OCI-LY7 (cell line): ENCODE measurements around the gene XPO4. TPM values are rescaled to one million over a fixed set of nuclear protein-coding genes. Genes with fewer than 3 reads are reported as not detected.
"Not testable (repeated sequence)": the region's sequence is repeated elsewhere in the genome, so short reads cannot be mapped to it uniquely, and the experiment has no call there.

Experiments
- BruUV-seq: library from RNA; stranded (reverse); fragments of 400-500 nt; replicated peaks from 2 replicates; lab custom pipeline; 2021; lab: Mats Ljungman, UMichigan
- CTCF ChIA-PET: fragments of 300-600 bp; sonication (Branson Sonifier 250); formaldehyde crosslinking; loops from one replicate; lab custom pipeline; 2022; ENCODE audit warnings: antibody characterized with exemption; ENCODE audit not compliant: unreplicated experiment; lab: Charles Lee
- POLR2A ChIA-PET: fragments of 300-600 bp; sonication (Branson Sonifier 250); formaldehyde crosslinking; loops from one replicate; lab custom pipeline; 2022; ENCODE audit warnings: antibody characterized with exemption; lab: Charles Lee
- DNase-seq: peaks from one replicate; pipeline ENCODE4 v3.0.0-alpha.2; 2015; ENCODE audit warnings: low spot score
- H2AFZ ChIP-seq: fragments of 200-600 bp; sonication (generic), shearing (Covaris generic); 2 replicates; pipeline ENCODE4 v1.6.1; 2014; ENCODE audit warnings: mild to moderate bottlenecking, antibody characterized with exemption, low read length, moderate library complexity
- H3K27ac ChIP-seq: fragments of 200-600 bp; sonication (generic); 2 replicates; pipeline ENCODE4 v1.5.1; 2014; ENCODE audit warnings: mixed run types, low read depth, mild to moderate bottlenecking, moderate library complexity, low read length, inconsistent platforms; ENCODE audit not compliant: poor library complexity, severe bottlenecking
- H3K36me3 ChIP-seq: fragments of 200-600 bp; sonication (generic); 2 replicates; pipeline ENCODE4 v1.6.1; 2014; ENCODE audit warnings: mild to moderate bottlenecking, antibody characterized with exemption, low read length, moderate library complexity, mixed read lengths; ENCODE audit not compliant: insufficient read depth
- H3K4me1 ChIP-seq: fragments of 200-600 bp; sonication (generic); 2 replicates; pipeline ENCODE4 v1.5.1; 2014; ENCODE audit warnings: mild to moderate bottlenecking, low read length; ENCODE audit not compliant: insufficient read depth, poor library complexity, severe bottlenecking
- H3K4me2 ChIP-seq: fragments of 200-600 bp; sonication (generic); 2 replicates; pipeline ENCODE4 v1.6.1; 2014; ENCODE audit warnings: mild to moderate bottlenecking, low read length
- H3K4me3 ChIP-seq: fragments of 200-600 bp; sonication (generic); 2 replicates; pipeline ENCODE4 v1.5.1; 2014; ENCODE audit warnings: mild to moderate bottlenecking, low read depth, low read length; ENCODE audit not compliant: poor library complexity, severe bottlenecking
- H3K79me2 ChIP-seq: fragments of 200-600 bp; sonication (generic); 2 replicates; pipeline ENCODE4 v1.6.1; 2016; ENCODE audit warnings: low read depth, mild to moderate bottlenecking, low read length, moderate library complexity, mixed read lengths; ENCODE audit not compliant: insufficient read depth
- H3K9me2 ChIP-seq: fragments of 200-600 bp; sonication (generic); 2 replicates; pipeline ENCODE4 v1.6.1; 2016; ENCODE audit warnings: mild to moderate bottlenecking, low read length, mixed read lengths; ENCODE audit not compliant: insufficient read depth
- H3K9me3 ChIP-seq: fragments of 200-600 bp; sonication (generic); 2 replicates; pipeline ENCODE4 v1.6.1; 2014; ENCODE audit warnings: mild to moderate bottlenecking, mixed run types, low read length, mixed read lengths
- H4K20me1 ChIP-seq: fragments of 200-600 bp; sonication (generic); 2 replicates; pipeline ENCODE4 v1.6.1; 2014; ENCODE audit warnings: mild to moderate bottlenecking, antibody characterized with exemption, low read length, moderate library complexity, mixed read lengths; ENCODE audit not compliant: insufficient read depth
- EZH2phosphoT487 ChIP-seq: fragments of 200-600 bp; sonication (generic); IDR thresholded peaks from 2 replicates; pipeline ENCODE4 v1.6.1; 2018; ENCODE audit warnings: low read depth, borderline replicate concordance, mild to moderate bottlenecking, mixed run types, antibody characterized with exemption, low read length, moderate library complexity, mixed read lengths
- intact Hi-C: fragments of 100-400 bp; cut with micrococcal nuclease; formaldehyde crosslinking; loops from one replicate; pipeline ENCODE4 v1.10.0; 2022; ENCODE audit not compliant: unreplicated experiment
- total RNA-seq, 2 experiments: library from RNA; depleted of rRNA in 1 of 2; stranded (reverse); fragments of >200 nt in 1 of 2; shearing (Covaris generic) in 1 of 2; gene quantifications; 2 replicates each; pipeline ENCODE4 v1.2.3, GENCODE V29; 2014 to 2022
- TF ChIP-seq, protein P1 (sequence below): fragments of 200-600 bp; sonication (generic); conservative IDR thresholded peaks from 2 replicates; pipeline ENCODE4 v1.5.1; 2014; ENCODE audit warnings: mild to moderate bottlenecking, antibody characterized with exemption, low read length, moderate library complexity, mixed read lengths

Gene XPO4
- total RNA-seq, 2 experiments from 2014 or later, result 20.6 to 26.9 TPM

DNA sequence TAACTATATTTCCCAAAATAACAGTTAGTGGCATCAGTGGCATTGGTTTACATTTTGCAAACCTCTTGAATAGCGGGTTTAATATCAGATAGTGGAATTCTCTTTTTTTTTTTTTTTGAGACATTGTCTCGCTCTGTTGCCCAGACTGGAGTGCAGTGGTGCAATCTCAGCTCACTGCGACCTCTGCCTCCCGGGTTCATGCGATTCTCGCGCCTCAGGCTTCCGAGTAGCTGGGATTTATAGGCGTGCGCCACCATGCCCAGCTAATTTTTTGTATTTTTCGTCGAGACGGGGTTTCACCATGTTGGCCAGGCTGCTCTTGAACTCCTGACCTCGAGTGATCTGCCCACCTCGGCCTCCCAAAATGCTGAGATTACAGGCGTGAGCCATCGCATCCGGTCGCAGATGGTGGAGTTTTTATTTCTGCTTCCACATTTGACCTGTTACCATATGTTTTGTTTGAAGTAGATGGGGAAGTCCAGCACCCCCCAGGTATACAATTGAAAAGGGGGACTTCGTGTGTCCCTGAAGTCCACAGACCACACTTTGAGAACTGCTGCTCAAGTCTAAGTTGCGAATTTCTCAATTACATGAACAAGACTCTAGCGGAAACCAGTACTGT, 40.5 kb upstream of the XPO4 start:
- no peaks in the 10 kb centered on the region for H4K20me1 ChIP-seq
- no peak overlapping the region for H3K4me3 ChIP-seq
- H2AFZ ChIP-seq, result peak overlapping the region; percentile 72; the same call in 1 of the 2 replicates
- DNase-seq, result no peak
- no peaks in the 10 kb centered on the region for H3K4me1 ChIP-seq
- BruUV-seq, result no TSS peak
- no peak for TF ChIP-seq EZH2phosphoT487
- TF ChIP-seq, protein P1, sequence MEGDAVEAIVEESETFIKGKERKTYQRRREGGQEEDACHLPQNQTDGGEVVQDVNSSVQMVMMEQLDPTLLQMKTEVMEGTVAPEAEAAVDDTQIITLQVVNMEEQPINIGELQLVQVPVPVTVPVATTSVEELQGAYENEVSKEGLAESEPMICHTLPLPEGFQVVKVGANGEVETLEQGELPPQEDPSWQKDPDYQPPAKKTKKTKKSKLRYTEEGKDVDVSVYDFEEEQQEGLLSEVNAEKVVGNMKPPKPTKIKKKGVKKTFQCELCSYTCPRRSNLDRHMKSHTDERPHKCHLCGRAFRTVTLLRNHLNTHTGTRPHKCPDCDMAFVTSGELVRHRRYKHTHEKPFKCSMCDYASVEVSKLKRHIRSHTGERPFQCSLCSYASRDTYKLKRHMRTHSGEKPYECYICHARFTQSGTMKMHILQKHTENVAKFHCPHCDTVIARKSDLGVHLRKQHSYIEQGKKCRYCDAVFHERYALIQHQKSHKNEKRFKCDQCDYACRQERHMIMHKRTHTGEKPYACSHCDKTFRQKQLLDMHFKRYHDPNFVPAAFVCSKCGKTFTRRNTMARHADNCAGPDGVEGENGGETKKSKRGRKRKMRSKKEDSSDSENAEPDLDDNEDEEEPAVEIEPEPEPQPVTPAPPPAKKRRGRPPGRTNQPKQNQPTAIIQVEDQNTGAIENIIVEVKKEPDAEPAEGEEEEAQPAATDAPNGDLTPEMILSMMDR, result no peak
- no peaks in the 10 kb centered on the region for H3K36me3 ChIP-seq
- no peaks in the 10 kb centered on the region for H3K9me3 ChIP-seq
- H3K79me2 ChIP-seq, result no peaks in the 10 kb centered on the region
- no peak overlapping the region for H3K27ac ChIP-seq
- POLR2A ChIA-PET, result no interaction called here
- CTCF ChIA-PET, result no interaction called here
- intact Hi-C loops, result loop anchor here (2.0 to 5.0 kb wide), 3 partner anchors 189 to 536 kb away; no protein-coding TSS in a partner anchor
- H3K9me2 ChIP-seq, result no peaks in the 10 kb centered on the region
- H3K4me2 ChIP-seq, result no peak overlapping the region

DNA sequence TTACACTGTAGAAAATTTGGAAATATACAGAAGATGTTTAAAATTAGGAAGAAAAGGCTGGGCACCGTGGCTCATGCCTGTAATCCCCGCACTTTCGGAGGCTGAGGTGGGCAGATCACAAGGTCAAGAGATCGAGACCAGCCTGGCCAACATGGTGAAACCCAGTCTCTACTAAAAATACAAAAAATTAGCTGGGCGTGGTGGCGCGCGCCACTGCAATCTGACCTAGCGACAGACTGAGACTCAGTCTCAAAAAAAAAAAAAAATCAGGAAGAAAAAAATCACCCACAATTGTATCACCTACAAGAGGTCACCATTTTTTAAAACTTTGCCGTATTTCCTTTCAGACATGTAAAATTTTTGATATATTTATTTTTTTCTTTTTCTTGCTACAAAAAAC, 38.0 kb upstream of the XPO4 start:
- H3K79me2 ChIP-seq, H3K4me2 ChIP-seq, H3K9me3 ChIP-seq, H3K4me1 ChIP-seq, H3K27ac ChIP-seq, H3K4me3 ChIP-seq, H3K9me2 ChIP-seq, CTCF ChIA-PET, DNase-seq, H4K20me1 ChIP-seq, BruUV-seq, H3K36me3 ChIP-seq, H2AFZ ChIP-seq: not testable (repeated sequence)
- intact Hi-C loops, result loop anchor here (5.0 kb wide), 1 partner anchor 192 kb away; no protein-coding TSS in a partner anchor
- POLR2A ChIA-PET, result interaction anchor here (1.0 kb wide), 1 partner anchor 665 kb away, joined by 3 read pairs; no protein-coding TSS in a partner anchor

DNA sequence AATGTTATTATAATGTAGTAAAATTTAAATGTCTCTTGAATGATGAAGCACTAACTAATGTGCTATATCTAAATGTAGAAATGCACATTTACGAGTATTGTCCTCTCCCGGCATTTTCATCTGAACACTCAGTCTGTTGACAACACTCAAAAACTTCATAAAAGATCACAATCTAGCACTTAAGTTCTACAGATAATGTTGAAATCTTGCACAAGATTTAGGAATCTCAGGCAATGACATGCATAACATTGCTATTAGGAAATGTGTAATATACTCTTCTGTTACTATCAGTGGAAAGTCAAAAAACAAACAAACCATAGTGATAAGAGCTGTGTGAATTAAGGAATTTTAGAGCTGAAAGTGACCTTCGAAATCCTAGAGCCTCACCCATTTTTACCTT, 37.5 kb upstream of the XPO4 start:
- Histone ChIP-seq H3K4me3 (no peak overlapping the region), H3K4me2 (no peak overlapping the region), H3K79me2 (no peaks in the 10 kb centered on the region), H3K4me1 (no peaks in the 10 kb centered on the region), H3K27ac (no peak overlapping the region), H3K9me2 (no peaks in the 10 kb centered on the region), H3K36me3 (no peaks in the 10 kb centered on the region), H3K9me3 (no peaks in the 10 kb centered on the region), H2AFZ (no peak overlapping the region), H4K20me1 (no peaks in the 10 kb centered on the region)
- TF ChIP-seq, protein P1, result no peak
- no peak for TF ChIP-seq EZH2phosphoT487
- ChIA-PET POLR2A (interaction anchor here (1.0 kb wide), 1 partner anchor 665 kb away, joined by 3 read pairs; no protein-coding TSS in a partner anchor), CTCF (no interaction called here)
- intact Hi-C loops, result loop anchor here (5.0 kb wide), 1 partner anchor 192 kb away; no protein-coding TSS in a partner anchor
- DNase-seq, result no peak
- BruUV-seq, result no TSS peak
